NCI-H1436 (cell line): Measurements from ENCODE around the gene ALG3.

ENCODE experiments used
- DNase-seq: peaks from one replicate; lab custom pipeline; 2025; lab: John Stamatoyannopoulos, UW

Gene ALG3

DNA sequence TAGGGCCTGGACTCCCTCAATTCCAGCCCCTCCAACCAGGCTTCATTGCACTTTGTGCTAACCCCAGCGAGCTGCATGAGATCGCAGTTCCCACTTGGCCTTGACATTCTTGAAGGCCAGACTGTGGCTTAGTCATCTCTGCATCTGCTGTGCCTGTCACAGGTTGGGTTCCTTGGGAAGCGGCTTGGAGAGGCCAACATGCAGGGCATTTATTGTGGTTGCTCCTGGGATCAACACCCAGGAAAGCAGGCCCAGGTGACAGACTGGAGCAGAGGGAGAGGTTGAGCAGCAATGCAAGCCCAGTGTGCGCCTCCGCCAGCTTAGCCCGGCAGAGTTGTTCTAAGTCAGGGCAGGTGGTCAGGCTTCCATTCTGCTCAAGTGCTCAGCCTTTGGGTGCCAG lies 52.2 kb downstream of the ALG3 start:
- DNase-seq: no peak

DNA sequence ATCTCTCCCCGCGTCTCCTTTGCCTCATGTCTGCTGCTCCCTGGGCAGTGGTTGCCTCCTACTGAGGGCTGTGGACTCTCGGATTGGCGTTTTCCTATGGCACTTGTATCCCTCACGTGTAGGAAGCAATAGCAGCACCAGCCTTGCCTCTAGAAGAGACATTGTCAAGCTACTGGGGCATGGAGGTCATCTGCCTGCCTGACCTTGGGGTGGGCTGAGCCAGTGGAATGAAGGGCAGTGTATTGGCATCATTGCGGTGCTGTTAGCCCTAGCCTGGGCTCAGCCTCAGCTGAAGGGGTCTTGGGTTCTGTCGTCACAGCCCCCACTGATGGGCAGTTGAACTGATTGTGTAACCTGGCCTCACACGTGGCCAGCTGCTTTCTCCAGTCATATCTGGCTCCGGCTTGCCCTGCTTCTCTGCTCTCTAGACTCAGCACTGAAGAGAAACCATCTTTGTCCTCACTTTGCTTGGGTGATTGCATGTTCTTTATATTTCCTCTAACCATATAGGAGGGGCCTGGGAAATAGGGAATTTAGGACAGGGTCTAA lies 54.7 kb downstream of the ALG3 start:
- DNase-seq: no peak

- DNase-seq: no peak
These were observed 55.9 kb downstream of the ALG3 start for GRCh38 chr3:184192889-184193288.
